GM18873 (cell line): Measurements from ENCODE around the gene GON7.
"Not testable (repeated sequence)": the region's sequence is repeated elsewhere in the genome, so short reads cannot be mapped to it uniquely, and the experiment has no call there.

Experiments used
- ATAC-seq: cut with Tn5 transposase; IDR thresholded peaks from one replicate; pipeline ENCODE4 v1.9.1; 2021; ENCODE audit warnings: mild to moderate bottlenecking, moderate library complexity, moderate number of reproducible peaks; ENCODE audit not compliant: unreplicated experiment, low FRiP score

Gene GON7

DNA sequence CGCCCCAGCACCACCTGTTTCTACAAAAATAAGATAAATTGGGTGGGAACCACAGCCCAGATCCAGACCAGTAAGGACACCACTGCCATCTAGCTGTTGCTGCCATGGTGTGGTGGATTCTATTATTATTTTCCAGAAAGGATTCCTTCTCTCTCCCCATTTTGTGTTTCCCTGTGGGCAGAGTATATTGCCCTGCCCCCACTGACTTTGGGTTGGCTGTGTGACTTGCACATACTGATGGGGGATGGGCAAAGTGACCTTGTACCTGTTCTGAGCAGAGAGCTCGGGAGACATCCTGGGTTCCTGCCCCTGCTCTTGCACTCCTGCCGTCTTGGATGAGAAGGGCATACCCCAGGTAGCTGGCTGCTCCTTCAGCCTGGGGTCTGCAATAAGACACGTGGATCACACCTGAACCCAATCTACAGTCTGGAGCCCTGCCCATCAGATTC, 46.5 kb downstream of the GON7 start:
- no peak for ATAC-seq

- ATAC-seq: not testable (repeated sequence)
Observed at GRCh38 chr14:93159625-93160352, 47.1 kb downstream of the GON7 start.

GRCh38 chr14:93158349-93158748, 48.5 kb downstream of the GON7 start:
- not testable (repeated sequence) for ATAC-seq

DNA sequence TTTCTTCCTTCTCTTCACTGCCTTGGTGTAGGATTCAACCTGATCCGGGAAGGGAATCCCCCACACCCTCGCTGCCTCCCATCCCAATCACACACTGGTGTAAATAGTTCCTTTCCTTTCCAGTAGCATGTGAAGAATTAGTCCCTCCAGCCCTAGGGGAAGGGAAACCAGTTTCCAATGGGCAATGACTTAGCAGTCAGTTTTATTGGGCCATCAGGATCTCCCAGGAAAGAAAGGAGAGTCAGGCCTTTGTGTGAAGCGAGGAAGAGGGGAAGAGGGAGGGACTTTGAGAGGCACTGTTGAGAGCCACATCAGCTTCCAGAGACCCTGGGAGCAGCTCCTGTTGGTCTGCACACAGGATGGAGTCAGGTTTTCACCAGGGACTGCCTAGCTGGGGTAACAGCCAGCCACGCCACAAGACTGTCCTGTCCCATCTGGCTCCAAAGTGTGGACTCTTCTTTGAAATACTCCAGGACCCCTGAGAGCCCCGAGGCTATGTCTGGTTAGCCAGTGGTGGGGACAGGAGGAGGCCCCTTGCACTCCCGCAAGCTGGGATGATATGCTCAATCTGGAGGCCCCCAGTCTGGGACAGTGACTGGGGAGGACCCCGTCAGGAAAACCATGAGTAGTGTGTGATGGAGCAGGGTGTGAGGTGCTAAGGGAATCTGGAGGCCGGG, 50.0 kb downstream of the GON7 start:
- no peak for ATAC-seq

DNA sequence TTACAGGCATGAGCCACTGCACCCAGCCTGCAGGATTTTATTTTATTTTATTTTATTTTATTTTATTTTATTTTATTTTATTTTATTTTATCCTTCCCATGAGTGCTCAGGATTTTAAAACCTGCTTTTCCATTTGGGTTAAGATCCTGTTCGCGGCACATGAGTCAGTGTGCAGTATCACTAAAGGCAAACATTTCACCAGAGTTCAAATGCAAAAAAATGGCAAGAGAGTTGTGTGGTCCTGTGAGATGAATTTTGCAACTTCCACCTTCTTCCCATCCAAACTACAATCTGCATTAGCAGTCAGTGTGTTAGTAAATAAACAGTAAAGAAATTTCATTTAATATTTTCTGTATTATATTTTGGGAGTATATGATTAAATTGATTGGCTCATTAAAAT, 51.2 kb downstream of the GON7 start:
- no peak for ATAC-seq

- no peak for ATAC-seq
Observed at GRCh38 chr14:93153121-93153520, 53.7 kb downstream of the GON7 start.
